ENCODE results near the gene RNF224. TPM values are rescaled to one million over a fixed set of nuclear protein-coding genes. Genes with fewer than 3 reads are reported as not detected.

RNF224 gene
- total RNA-seq, 1 donor, result not detected

DNA sequence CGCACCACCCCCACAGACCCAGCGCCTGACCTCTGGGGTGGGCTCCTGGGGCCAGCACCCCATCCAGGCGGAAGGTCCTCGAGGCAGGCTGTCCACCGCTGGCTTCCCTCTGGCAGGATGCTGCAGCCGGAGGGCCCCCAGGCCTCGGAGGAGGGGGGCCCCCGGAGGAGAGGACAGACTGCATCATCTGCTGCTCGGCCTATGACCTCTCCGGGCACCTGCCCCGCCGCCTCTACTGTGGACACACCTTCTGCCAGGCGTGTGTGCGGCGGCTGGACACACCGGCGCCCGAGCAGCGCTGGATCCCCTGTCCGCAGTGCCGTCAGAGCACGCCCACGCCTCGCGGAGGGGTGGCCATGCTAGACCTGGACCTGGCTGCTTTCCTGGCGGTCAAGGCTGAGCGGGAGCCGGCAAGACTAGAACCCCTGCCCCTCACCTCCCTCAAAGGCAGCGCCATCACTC, 1.2 kb downstream of the RNF224 start:
- H3K4me3 ChIP-seq (ENCODE audit: low read depth, low read length), result no peak overlapping the region
- DNase-seq (ENCODE audit: low read depth), result no peak
- TF ChIP-seq, protein P1, sequence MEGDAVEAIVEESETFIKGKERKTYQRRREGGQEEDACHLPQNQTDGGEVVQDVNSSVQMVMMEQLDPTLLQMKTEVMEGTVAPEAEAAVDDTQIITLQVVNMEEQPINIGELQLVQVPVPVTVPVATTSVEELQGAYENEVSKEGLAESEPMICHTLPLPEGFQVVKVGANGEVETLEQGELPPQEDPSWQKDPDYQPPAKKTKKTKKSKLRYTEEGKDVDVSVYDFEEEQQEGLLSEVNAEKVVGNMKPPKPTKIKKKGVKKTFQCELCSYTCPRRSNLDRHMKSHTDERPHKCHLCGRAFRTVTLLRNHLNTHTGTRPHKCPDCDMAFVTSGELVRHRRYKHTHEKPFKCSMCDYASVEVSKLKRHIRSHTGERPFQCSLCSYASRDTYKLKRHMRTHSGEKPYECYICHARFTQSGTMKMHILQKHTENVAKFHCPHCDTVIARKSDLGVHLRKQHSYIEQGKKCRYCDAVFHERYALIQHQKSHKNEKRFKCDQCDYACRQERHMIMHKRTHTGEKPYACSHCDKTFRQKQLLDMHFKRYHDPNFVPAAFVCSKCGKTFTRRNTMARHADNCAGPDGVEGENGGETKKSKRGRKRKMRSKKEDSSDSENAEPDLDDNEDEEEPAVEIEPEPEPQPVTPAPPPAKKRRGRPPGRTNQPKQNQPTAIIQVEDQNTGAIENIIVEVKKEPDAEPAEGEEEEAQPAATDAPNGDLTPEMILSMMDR (IDR thresholded peaks at IDR 0.05; ENCODE audit: insufficient read depth, low read depth, low read length), result no peak

DNA sequence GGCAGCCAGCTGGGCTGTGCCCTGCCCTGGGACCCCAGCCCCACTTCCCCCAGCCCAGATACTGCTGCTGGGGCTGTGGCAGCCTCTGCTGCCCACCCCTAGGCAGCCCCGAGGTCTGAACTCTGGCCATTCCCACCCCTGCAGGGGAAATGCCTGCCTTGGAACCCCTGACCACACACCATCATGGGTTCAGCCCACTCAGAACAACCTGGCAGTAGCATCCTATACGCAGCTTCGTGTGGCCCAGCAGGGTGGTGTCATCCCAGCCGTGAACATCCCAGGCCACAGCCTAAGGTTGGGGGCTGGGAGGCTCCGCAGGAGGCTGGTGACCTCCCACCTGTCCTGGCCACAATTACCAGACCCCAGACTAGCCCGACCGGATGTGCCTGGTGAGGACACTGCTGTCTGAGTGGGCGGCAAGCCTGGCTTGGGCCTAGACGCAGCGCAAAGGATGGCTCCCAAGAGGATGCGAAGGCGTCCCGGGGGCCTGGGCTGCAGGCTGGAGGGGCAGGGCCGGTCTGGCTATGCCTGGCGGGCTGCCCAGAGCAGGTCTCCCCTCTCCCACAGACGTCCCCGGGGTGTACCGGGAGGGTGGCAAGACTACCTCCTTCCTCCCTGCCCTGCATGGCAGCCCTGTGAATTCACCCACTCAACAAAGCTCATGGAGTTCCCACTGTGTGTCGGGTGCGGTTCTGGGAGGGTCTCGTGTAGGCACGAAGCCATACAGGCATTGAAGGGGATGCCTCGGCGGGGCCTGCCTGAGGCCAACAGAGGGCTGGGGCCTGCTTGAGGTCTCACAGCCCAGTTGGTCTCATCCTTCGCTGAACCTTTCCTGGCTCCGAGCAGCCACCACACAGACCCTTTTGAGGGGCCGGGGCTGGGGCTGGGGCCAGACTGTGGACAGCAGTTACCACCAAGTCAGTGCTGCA, 1.9 kb downstream of the RNF224 start:
- DNase-seq (ENCODE audit: low read depth), result no peak
- TF ChIP-seq, protein P1 (IDR thresholded peaks at IDR 0.05; ENCODE audit: insufficient read depth, low read depth, low read length), result no peak
- no peak overlapping the region for H3K4me3 ChIP-seq (ENCODE audit: low read depth, low read length)

DNA sequence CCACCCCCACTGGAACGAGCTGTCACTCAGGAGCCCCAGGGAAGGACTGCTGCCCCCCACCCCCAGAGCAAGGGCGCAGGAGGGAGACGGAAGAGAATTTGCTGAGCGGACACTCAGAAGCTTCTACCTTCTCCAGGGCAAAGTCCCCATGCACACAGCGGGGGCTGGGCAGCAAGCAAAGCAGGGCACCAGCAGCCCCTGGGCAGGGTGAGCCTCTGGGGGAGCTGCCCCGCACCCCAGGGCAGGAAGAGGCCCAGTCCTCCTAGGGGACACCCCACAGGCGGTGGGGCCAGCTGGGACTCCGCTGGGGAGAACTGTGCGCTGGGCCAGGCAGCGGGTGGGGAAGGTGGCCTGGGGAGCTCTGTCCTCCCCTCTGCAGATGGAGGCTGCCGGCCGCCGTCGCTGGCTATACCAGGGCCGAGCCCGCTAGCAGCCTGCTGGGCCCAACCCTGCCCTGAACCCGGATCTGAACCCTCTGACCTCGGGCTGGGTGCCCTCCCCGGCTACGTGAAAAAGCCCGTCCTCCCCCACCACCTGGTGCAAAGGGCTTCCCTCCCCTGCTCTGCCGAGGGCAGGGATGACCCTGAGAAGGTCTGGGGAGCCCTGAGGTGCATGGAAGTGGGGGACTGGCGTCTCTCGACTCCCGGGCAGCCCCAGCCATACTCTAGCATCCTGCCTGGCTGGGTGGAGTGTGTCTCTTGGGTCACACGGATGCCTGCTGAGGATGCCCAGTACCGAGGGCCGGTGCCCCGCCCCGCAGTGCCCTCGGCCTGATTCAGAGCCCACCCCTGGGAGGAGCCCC, 2.8 kb downstream of the RNF224 start:
- no peak overlapping the region for H3K4me3 ChIP-seq (ENCODE audit: low read depth, low read length)
- no peak for DNase-seq (ENCODE audit: low read depth)
- TF ChIP-seq, protein P1 (IDR thresholded peaks at IDR 0.05; ENCODE audit: insufficient read depth, low read depth, low read length), result no peak

DNA sequence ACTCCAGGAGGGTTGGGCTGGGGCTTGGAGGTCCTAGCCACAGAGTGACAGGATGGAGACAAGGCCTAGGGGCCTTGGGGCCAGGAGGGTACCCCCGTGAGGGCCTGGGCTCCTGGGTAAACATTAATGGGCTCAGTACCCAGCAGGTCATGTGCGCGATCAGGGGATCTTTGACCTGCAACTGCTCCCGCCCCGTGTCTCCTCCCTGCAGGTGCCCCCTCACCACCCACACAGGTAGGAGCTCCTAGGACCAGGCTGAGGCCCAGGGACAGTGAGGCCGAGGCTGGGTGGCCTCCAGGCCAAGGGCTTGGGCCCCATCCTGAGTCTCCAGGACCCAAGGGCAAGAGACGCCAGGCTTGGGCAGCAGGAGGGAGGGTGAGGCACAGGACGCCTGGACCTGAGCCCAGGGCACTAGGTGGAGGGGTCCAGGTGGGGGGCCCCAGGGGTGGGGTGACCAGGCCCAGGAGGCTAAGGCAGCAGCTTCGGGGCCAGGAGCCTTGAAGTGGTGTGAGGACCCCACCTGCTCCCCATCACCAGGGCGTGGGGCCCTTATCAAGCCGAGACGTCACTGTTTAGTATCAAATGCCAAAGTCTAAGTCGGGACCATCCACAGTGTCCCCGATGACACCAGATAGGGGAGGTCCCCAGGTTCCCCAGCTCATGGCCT, 3.5 kb downstream of the RNF224 start, which contains the start of gene SLC34A3:
Gene SLC34A3, plus strand, starts transcription at position 197 of the 667 bp plus-strand sequence. CDS start 802 bp downstream, outside the sequence.
- no peak for DNase-seq (ENCODE audit: low read depth)
- no peak within 1 kb of the TSS for H3K4me3 ChIP-seq (ENCODE audit: low read depth, low read length)
- TF ChIP-seq, protein P1 (IDR thresholded peaks at IDR 0.05; ENCODE audit: insufficient read depth, low read depth, low read length), result no peak

DNA sequence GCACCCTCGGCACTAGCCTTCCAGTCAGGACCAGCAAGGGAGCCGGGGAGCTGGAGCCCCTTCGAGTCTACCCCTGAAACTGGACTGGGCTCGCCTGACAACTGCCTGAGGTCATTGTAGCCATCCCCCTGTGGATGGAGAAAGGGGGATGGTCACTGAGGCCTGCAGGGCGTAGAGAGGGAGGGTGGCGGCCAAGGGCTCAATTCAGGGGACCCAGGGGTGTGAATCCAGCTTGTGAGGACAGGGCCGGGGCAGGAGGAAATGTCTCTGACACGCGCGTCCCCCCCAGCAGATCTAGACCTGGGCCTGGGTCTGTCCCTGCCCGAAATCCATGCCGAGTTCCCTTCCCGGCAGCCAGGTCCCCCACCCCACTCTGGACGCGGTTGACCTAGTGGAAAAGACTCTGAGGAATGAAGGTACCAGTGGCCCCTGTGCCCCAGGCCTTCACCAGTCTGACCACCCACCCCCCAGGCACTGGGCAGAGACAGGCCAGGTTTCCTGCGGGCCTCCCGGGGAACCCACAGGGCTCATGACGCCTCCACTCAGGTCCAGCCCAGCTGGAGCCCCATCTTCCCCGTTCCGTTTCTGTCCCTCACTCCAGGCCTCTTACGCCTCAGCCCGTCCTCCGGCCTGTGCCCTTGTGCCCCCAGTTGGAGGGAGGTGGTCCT, 4.2 kb downstream of the RNF224 start:
- no peak for DNase-seq (ENCODE audit: low read depth)
- H3K4me3 ChIP-seq (ENCODE audit: low read depth, low read length), result no peak overlapping the region
- TF ChIP-seq, protein P1 (IDR thresholded peaks at IDR 0.05; ENCODE audit: insufficient read depth, low read depth, low read length), result no peak

DNA sequence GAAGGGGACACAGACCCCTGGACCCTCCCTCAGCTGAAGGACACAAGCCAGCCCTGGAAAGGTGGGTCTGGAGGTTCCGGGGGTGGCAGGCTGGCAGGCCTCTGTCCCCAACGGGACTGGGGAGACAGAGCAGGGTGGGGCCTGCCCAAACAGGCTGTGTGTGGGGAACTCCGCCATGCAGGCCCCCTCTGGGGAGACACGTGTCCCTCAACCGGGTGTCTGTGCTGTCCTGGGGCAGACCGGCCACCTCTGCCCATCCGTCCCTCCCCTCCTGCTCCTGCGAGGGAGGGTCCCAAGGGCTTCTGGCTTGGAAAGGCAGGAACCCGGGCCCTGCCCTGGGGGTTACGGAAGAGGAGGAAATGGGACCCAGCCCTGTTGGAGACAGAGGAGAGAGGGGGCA, 4.8 kb downstream of the RNF224 start:
- no peak for DNase-seq (ENCODE audit: low read depth)
- no peak overlapping the region for H3K4me3 ChIP-seq (ENCODE audit: low read depth, low read length)
- TF ChIP-seq, protein P1 (IDR thresholded peaks at IDR 0.05; ENCODE audit: insufficient read depth, low read depth, low read length), result no peak

All from fibroblast of villous mesenchyme (primary cell).